H1 (cell line): ENCODE measurements around the gene H2AZ1. TPM values are rescaled to one million over a fixed set of nuclear protein-coding genes. Genes with fewer than 3 reads are reported as not detected.

ENCODE experiments used
- ASH2L ChIP-seq: fragments of 200-600, 300-600 bp; sonication (generic); IDR thresholded peaks from one replicate; pipeline ENCODE4 v1.7.1; 2017; ENCODE audit warnings: low read length
- BCL11A ChIP-seq, 2 experiments: IDR thresholded peaks; one replicate each; pipeline ENCODE4 v1.6.1; 2011; ENCODE audit warnings: low read depth in 2 of 2, low read length in 2 of 2, mild to moderate bottlenecking in 2 of 2
- CHD1 ChIP-seq: IDR thresholded peaks from 2 replicates; pipeline ENCODE4 v1.6.1; 2012; ENCODE audit warnings: low read depth, low read length, improper control_type of control experiment
- JUN ChIP-seq: IDR thresholded peaks from 2 replicates; pipeline ENCODE4 v1.6.1; 2011; ENCODE audit warnings: low read depth, mild to moderate bottlenecking, improper control_type of control experiment, low read length
- NANOG ChIP-seq: IDR thresholded peaks from 2 replicates; pipeline ENCODE4 v1.6.1; 2011; ENCODE audit warnings: low read length, low read depth, mild to moderate bottlenecking, inconsistent platforms; ENCODE audit not compliant: insufficient read depth, poor library complexity, severe bottlenecking
- TCF12 ChIP-seq: IDR thresholded peaks from 2 replicates; pipeline ENCODE4 v1.6.1; 2011; ENCODE audit warnings: low read depth, mild to moderate bottlenecking, low read length
- polyA plus RNA-seq, 7 experiments: library from polyadenylated mRNA; depleted of rRNA in 3 of 7; stranded (reverse) in 5 of 7; unstranded in 2 of 7; fragments of >200 nt in 5 of 7; fragments of 200-250 nt in 2 of 7; gene quantifications; 1 replicate in 5 of 7; 2 replicates in 1 of 7; 4 replicates in 1 of 7; pipeline versions ENCODE4 v1.2.1 to v1.2.3, GENCODE V29; 2011 to 2013; ENCODE audit warnings: missing spikeins in 2 of 7, mixed read lengths in 2 of 7
- total RNA-seq: library from RNA; stranded (reverse); fragmentation: NEBNext Ultra II Directional; extraction: Animal tissue kit (Norgen Biotek cat#: 25700); gene quantifications from 2 replicates; pipeline ENCODE4 v1.2.1, GENCODE V29; 2021
- TF ChIP-seq, protein P1 (sequence below): IDR thresholded peaks from 2 replicates; pipeline ENCODE4 v1.6.1; 2012; ENCODE audit warnings: low read length, inconsistent platforms

The H2AZ1 gene
- total and polyA plus RNA-seq, 2 of the 8 experiments (the other 6 are each of a cell fraction or from before 2014, with no cell fraction given) = 831 to 898 TPM

DNA sequence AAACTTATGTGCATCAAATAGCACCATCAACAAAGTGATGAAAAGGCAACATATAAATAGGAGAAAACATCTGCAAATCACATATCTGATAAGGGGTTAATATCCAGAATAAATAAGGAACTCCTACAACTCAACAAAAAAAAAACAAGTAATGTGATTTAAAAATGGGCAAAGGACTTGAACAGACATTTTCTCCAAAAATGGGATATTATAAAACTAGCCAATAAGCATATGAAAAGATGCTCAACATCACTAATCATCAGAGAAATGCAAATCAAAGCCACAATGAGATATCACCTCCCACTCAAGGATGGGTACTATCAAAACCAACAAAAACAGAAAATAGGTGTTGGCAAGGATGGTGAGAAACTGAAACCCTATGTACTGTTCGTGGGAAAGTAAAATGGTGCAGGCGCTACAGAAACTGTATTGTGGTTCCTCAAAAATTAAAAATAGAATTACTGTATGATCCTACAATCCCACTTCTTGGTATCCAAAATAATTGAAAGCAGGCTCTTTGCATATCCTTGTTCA is 6.1 kb downstream of the H2AZ1 start (continued):
- TF ChIP-seq, protein P1, sequence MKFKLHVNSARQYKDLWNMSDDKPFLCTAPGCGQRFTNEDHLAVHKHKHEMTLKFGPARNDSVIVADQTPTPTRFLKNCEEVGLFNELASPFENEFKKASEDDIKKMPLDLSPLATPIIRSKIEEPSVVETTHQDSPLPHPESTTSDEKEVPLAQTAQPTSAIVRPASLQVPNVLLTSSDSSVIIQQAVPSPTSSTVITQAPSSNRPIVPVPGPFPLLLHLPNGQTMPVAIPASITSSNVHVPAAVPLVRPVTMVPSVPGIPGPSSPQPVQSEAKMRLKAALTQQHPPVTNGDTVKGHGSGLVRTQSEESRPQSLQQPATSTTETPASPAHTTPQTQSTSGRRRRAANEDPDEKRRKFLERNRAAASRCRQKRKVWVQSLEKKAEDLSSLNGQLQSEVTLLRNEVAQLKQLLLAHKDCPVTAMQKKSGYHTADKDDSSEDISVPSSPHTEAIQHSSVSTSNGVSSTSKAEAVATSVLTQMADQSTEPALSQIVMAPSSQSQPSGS = no peak
- TF ChIP-seq NANOG (no peak), JUN (no peak), CHD1 (no peak), BCL11A (IDR thresholded peaks at IDR 0.05; ENCODE audit: low read depth in 2 of 2, low read length in 2 of 2) (no peak), TCF12 (no peak), ASH2L (no peak)
